NCI-H146 treated with DMSO at 0.1 percent for 48 hours (cell line): Measurements from ENCODE around the gene RHOBTB1.

Experiments used
- DNase-seq: peaks from one replicate; lab custom pipeline; 2025; ENCODE audit not compliant: unreplicated experiment; lab: John Stamatoyannopoulos, UW

The RHOBTB1 gene

GRCh38 chr10:60942134-60942787 is 1.7 kb downstream of the RHOBTB1 start:
- no peak for DNase-seq

GRCh38 chr10:60940446-60940845 is 3.5 kb downstream of the RHOBTB1 start:
- no peak for DNase-seq

- DNase-seq, result no peak
Observed at GRCh38 chr10:60937784-60938654, 6.0 kb downstream of the RHOBTB1 start.

- DNase-seq, result no peak
Observed at GRCh38 chr10:60937022-60937421, 7.0 kb downstream of the RHOBTB1 start.

- DNase-seq, result no peak
Observed at GRCh38 chr10:60934215-60935175, 9.5 kb downstream of the RHOBTB1 start.

GRCh38 chr10:60932756-60933155 is 11.2 kb downstream of the RHOBTB1 start:
- peak; percentile 9 for DNase-seq

GRCh38 chr10:60930237-60930636 is 13.7 kb downstream of the RHOBTB1 start:
- DNase-seq, result no peak

- peak; percentile 18 for DNase-seq
Observed at GRCh38 chr10:60921633-60922032, 22.4 kb downstream of the RHOBTB1 start.

- DNase-seq, result no peak
Observed at GRCh38 chr10:60920479-60920878, 23.5 kb downstream of the RHOBTB1 start.

- DNase-seq, result no peak
Observed at GRCh38 chr10:60919551-60919950, 24.4 kb downstream of the RHOBTB1 start.

- DNase-seq, result no peak
Observed at GRCh38 chr10:60917331-60918280, 26.4 kb downstream of the RHOBTB1 start.

GRCh38 chr10:60916025-60916424 is 28.0 kb downstream of the RHOBTB1 start:
- no peak for DNase-seq

- DNase-seq, result no peak
Observed at GRCh38 chr10:60914690-60915141, 29.3 kb downstream of the RHOBTB1 start.

GRCh38 chr10:60913657-60914056 is 30.3 kb downstream of the RHOBTB1 start:
- DNase-seq, result no peak

- no peak for DNase-seq
Observed at GRCh38 chr10:60913071-60913470, 30.9 kb downstream of the RHOBTB1 start.

- DNase-seq, result no peak
Observed at GRCh38 chr10:60911715-60912114, 32.3 kb downstream of the RHOBTB1 start.

- DNase-seq, result no peak
Observed at GRCh38 chr10:60911216-60911615, 32.8 kb downstream of the RHOBTB1 start.

GRCh38 chr10:60910543-60910942 is 33.4 kb downstream of the RHOBTB1 start:
- DNase-seq, result no peak

- DNase-seq, result no peak
Observed at GRCh38 chr10:60908896-60909295, 35.1 kb downstream of the RHOBTB1 start.

GRCh38 chr10:60908031-60908430 is 36.0 kb downstream of the RHOBTB1 start:
- DNase-seq, result no peak
